Activated T-helper 1 cell treated with Interleukin-2 at 50 U/mL for 16 hours (primary cell): ENCODE data around the gene EEFSEC.

Source experiments
- DNase-seq: peaks from one replicate; pipeline ENCODE4 v3.0.0-alpha.2; 2020; ENCODE audit warnings: low read depth

The EEFSEC gene

GRCh38 chr3:128271536-128272332 is 118.5 kb downstream of the EEFSEC start:
- no peak for DNase-seq

- no peak for DNase-seq
These were observed 120.0 kb downstream of the EEFSEC start for GRCh38 chr3:128273109-128273840.

DNA sequence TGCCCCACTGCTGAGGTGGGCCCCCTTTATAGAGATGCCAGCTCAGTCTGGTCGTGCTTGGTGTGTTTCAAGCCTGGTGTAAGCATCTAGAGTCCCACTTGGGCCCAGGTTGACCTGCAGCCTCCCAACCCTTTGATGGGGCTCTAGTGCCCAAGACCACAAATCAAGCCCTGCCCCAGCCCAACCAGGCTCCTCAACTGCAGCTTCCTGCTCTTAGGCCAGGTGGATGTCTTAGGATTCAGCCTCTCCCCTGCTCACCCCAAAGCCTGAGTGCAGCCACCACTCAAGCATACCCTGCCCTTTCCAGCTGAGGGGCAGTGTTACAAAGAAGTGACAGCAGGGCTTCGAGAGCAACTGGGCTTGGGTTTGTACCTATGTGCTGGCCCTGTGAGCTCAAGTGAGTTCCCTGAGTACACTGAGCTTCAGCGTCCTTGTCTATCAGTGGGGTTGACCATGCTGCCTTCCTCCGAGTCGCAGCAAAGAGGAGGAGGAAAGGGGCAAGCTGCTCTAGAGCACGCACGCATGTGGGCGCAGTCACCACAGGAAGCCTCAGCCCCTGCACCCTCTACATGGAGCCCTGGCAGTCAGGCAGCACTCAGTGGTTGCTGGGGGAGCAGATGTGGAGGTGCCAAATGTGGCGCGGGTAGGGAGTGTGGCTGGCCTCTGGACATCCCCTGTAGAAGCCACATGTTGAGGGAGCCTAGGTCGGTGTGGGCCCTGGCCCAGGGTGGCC is 120.7 kb downstream of the EEFSEC start:
- DNase-seq, result no peak

DNA sequence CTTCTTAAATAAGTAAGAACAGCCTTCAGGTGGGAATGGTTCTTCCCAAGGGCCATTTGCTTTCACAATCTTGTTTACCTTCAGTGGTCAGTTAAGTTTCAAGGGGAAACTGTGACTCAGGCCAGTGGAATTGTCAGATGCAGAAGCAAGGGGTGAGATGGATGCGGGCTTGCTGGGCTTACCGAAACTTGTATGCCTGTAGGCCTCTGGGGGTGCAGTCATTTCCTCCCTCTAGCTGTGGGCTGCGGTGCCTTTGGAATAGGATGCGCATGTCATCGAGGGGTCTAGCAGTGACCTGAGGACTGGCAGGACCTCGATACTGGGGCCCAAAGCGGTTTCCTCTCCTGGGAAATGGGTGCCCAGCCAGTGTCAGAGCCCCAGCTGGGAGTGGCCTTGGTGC is 121.6 kb downstream of the EEFSEC start:
- no peak for DNase-seq

- DNase-seq, result no peak
These were observed 122.2 kb downstream of the EEFSEC start for GRCh38 chr3:128275316-128276145.

- DNase-seq, result no peak
These were observed 122.8 kb downstream of the EEFSEC start for GRCh38 chr3:128276146-128276435.

DNA sequence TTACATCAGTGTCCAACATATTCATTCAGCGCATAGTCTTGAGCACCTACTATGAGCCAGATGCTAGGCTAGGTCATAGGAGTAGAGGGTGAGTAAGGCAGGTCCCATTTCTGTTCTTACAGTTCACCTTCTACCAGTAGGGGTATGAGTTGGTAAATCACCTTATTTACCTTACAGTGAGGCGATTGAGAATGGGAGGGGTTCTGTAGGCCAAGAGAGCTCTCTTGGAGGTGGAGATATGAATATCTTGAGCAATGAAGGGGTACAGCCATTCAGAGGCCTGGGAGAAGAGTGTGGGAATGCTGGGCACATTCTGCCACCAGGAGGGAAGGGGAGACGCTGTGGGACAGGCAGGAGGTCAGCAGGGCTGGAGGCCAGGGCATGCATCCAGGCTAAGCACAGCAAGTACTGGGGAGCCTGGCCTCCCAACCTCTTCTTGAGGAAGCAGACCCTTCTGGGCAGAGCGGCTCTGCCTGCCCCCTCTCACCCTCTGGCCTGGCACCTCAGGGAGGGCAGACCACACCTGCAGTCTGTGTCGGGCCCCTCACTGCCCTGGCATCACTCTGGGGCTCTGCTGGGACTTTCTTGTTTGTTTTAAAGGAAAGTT is 123.4 kb downstream of the EEFSEC start:
- no peak for DNase-seq

- no peak for DNase-seq
These were observed 124.2 kb downstream of the EEFSEC start for GRCh38 chr3:128277378-128278069.

DNA sequence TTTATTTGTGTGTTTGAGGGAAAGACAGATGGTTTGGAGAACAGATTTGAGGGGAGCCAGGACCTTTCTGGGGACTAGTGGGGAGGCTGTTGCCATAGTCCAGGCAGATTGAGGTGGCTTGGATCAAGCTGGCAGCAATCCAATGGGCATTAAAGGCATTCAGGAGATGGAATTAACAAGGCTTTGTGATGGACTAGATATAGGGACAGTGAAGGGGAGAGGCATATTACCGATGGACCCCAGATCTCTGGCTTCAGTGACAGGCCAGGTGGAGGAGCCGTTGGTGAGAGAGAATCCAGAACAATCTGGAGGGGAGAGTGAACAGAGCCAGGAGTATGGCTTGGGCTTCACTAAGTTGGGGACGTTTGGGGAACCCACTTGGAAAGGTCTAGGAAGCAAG is 124.8 kb downstream of the EEFSEC start:
- DNase-seq, result no peak

- no peak for DNase-seq
These were observed 125.7 kb downstream of the EEFSEC start for GRCh38 chr3:128278761-128279600.

- no peak for DNase-seq
These were observed 126.3 kb downstream of the EEFSEC start for GRCh38 chr3:128279601-128279880.

- no peak for DNase-seq
These were observed 127.3 kb downstream of the EEFSEC start for GRCh38 chr3:128280481-128281052.

DNA sequence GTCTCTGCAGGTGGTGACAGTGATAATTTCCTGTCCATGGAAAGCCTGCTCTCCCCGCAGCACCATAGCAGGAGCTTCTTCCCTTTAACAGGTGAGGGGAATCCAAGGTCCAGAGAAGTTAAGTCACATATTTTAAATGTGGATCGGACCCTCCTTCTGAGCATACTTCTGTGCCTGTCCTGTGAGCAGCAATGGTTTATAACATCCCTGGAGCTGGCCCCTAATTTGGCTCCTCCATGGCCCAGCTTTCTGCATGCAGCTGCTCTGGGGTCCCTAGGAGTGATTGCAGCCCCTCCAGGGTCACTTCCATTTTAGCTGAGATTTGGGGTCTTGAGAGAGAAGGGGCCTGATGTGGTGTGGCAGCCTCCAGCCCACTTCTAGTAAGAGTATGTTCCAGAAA is 127.8 kb downstream of the EEFSEC start:
- DNase-seq, result no peak

DNA sequence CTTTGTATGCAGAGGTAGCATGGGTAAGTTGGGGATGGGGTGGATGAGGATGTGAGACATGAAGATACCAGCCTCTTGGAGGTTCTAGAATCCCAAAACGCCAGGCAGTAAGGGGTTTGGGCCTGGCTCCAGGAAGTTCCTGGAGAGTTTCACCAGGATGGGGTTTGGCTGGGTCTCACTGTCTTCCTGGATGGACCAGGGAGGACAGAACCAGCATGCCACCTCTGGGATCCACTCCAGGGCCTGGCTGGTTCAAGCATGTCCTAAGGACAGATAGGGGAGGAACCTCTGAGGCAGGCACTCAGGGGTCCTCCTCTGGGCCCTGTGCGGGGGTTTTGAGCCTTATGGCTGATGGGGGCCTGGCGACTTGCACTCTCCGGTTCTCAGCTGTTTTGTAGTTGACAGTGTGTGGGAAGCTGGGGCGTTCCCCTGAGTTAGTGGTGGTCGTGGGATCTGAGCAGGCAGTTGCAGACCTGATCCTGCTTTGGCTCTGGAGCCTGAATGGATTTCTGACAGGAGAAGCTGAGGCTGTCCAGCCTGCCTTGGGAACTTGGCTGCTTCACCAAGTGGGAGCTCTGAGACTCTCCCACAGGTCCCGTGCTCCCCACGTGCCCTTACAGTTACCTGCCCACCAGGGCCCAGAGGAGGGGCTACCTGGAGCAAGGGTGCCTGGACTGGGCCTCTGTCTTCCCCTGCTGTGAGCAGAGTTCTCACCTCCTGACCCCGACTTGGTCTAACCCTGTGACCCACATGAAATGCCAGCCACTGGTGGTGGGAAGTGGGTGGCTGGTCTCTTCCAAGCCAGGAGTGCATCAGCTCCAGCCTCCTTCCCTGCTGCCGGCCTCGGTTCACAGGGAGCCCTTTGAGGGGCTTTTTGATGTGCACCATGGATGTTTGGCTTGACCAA is 128.4 kb downstream of the EEFSEC start:
- DNase-seq, result no peak

GRCh38 chr3:128282380-128283196 is 129.3 kb downstream of the EEFSEC start:
- no peak for DNase-seq

DNA sequence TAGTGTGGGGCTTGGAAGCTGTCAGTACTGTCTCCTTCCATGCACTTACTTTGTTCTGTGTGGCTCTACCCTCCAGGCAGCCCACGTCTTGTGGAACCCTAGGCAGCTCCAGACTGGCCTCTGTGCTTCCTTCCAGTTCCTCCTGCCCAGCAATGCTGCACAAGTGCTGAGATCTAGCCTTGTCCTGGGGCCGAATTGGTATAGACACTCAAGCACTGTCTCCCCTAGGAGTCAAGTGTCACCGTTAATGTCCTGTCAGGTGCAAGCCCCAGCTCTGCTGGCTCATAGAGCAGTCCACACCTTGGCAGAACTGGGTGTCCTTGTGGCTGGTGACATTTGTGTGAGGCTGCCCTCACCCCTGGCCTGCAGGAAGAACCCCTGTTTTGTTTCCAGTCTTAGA is 130.1 kb downstream of the EEFSEC start:
- DNase-seq, result no peak

GRCh38 chr3:128285042-128285966 is 132.0 kb downstream of the EEFSEC start:
- no peak for DNase-seq
